Karpas-422 (cell line): Measurements from ENCODE around the gene AOC3. TPM values are rescaled to one million over a fixed set of nuclear protein-coding genes. Genes with fewer than 3 reads are reported as not detected.
"Not testable (repeated sequence)": the region's sequence is repeated elsewhere in the genome, so short reads cannot be mapped to it uniquely, and the experiment has no call there.

Experiments
- DNase-seq: peaks from one replicate; pipeline ENCODE4 v3.0.0-alpha.2; 2015
- H2AFZ ChIP-seq: fragments of 200-600 bp; sonication (generic); 2 replicates; pipeline ENCODE4 v1.6.1; 2014; ENCODE audit warnings: antibody characterized with exemption, low read length, mixed read lengths
- H3K27ac ChIP-seq: fragments of 200-600 bp; sonication (generic); 2 replicates; pipeline ENCODE4 v1.5.1; 2014; ENCODE audit warnings: mild to moderate bottlenecking, low read length, moderate library complexity
- H3K27me3 ChIP-seq: fragments of 200-600 bp; sonication (generic); 2 replicates; pipeline ENCODE4 v1.6.1; 2014; ENCODE audit warnings: low read length, mixed read lengths
- H3K36me3 ChIP-seq: fragments of 200-600 bp; sonication (generic); 2 replicates; pipeline ENCODE4 v1.6.1; 2014; ENCODE audit warnings: low read length, mixed read lengths; ENCODE audit not compliant: insufficient read depth
- H3K4me1 ChIP-seq: fragments of 200-600 bp; sonication (generic); 2 replicates; pipeline ENCODE4 v1.6.1; 2014; ENCODE audit warnings: mild to moderate bottlenecking, low read length, mixed read lengths
- H3K4me2 ChIP-seq: fragments of 200-600 bp; sonication (generic); 2 replicates; pipeline ENCODE4 v1.6.1; 2014; ENCODE audit warnings: low read length, low read depth, mild to moderate bottlenecking; ENCODE audit not compliant: poor library complexity, severe bottlenecking
- H3K4me3 ChIP-seq: fragments of 200-600 bp; sonication (generic); 2 replicates; pipeline ENCODE4 v1.5.1; 2014; ENCODE audit warnings: mild to moderate bottlenecking, antibody characterized with exemption, low read length, mixed read lengths
- H3K79me2 ChIP-seq: fragments of 200-600 bp; sonication (generic); 2 replicates; pipeline ENCODE4 v1.6.1; 2014; ENCODE audit warnings: mild to moderate bottlenecking, low read length, mixed read lengths
- H3K9ac ChIP-seq: fragments of 200-600 bp; sonication (generic); 2 replicates; pipeline ENCODE4 v1.6.0; 2014; ENCODE audit warnings: low read length
- H3K9me2 ChIP-seq: fragments of 200-600 bp; sonication (generic), shearing (Covaris generic); replicated peaks from 2 replicates; pipeline ENCODE4 v1.6.0; 2014; ENCODE audit warnings: mild to moderate bottlenecking, low read length, moderate library complexity; ENCODE audit not compliant: insufficient read depth
- H3K9me3 ChIP-seq: fragments of 300-700, 200-600 bp; sonication (generic); 2 replicates; pipeline ENCODE4 v1.6.1; 2014; ENCODE audit warnings: low read length, mixed read lengths
- H4K20me1 ChIP-seq: fragments of 200-600 bp; sonication (generic); 2 replicates; pipeline ENCODE4 v1.6.1; 2014; ENCODE audit warnings: mild to moderate bottlenecking, antibody characterized with exemption, low read length, low read depth; ENCODE audit not compliant: insufficient read depth
- total RNA-seq: library from RNA; depleted of rRNA; stranded (reverse); fragments of >200 nt; shearing (Covaris generic); gene quantifications from 2 replicates; pipeline ENCODE4 v1.2.3, GENCODE V29; 2014; ENCODE audit warnings: low replicate concordance

The AOC3 gene
- total RNA-seq, 1 experiment from 2014 or later, result 0.19 TPM

GRCh38 chr17:42853968-42854790 is 3.2 kb downstream of the AOC3 start:
- H3K4me3 ChIP-seq, result no peak overlapping the region
- H3K9ac ChIP-seq, result no peak overlapping the region
- no peaks in the 10 kb centered on the region for H3K9me2 ChIP-seq
- no peaks in the 10 kb centered on the region for H3K79me2 ChIP-seq
- no peak for DNase-seq
- no peaks in the 10 kb centered on the region for H3K27me3 ChIP-seq
- no peaks in the 10 kb centered on the region for H3K36me3 ChIP-seq
- no peaks in the 10 kb centered on the region for H3K4me1 ChIP-seq
- no peak overlapping the region for H3K27ac ChIP-seq
- H3K4me2 ChIP-seq, result no peak overlapping the region
- H4K20me1 ChIP-seq, result peaks cover 3% of the 10 kb centered on the region; the same call in 1 of the 2 replicates
- no peaks in the 10 kb centered on the region for H3K9me3 ChIP-seq
- H2AFZ ChIP-seq, result no peak overlapping the region

- no peaks in the 10 kb centered on the region for H3K79me2 ChIP-seq
- H3K4me1 ChIP-seq, result no peaks in the 10 kb centered on the region
- H3K4me3 ChIP-seq, result no peak overlapping the region
- no peak overlapping the region for H2AFZ ChIP-seq
- H3K9me3 ChIP-seq, result no peaks in the 10 kb centered on the region
- no peak overlapping the region for H3K4me2 ChIP-seq
- no peak overlapping the region for H3K27ac ChIP-seq
- no peak overlapping the region for H3K9ac ChIP-seq
- DNase-seq, result no peak
- no peaks in the 10 kb centered on the region for H3K36me3 ChIP-seq
- no peaks in the 10 kb centered on the region for H4K20me1 ChIP-seq
- no peaks in the 10 kb centered on the region for H3K9me2 ChIP-seq
- no peaks in the 10 kb centered on the region for H3K27me3 ChIP-seq
Observed at GRCh38 chr17:42855048-42855596, 4.1 kb downstream of the AOC3 start.

GRCh38 chr17:42856093-42856492 is 5.1 kb downstream of the AOC3 start:
- H2AFZ ChIP-seq, H3K9me2 ChIP-seq, H3K9me3 ChIP-seq, H3K4me2 ChIP-seq, H3K4me1 ChIP-seq, H3K27ac ChIP-seq, H3K36me3 ChIP-seq, H3K79me2 ChIP-seq, H3K27me3 ChIP-seq, DNase-seq, H3K9ac ChIP-seq, H4K20me1 ChIP-seq, H3K4me3 ChIP-seq: not testable (repeated sequence)

- H3K4me3 ChIP-seq, H2AFZ ChIP-seq, DNase-seq, H3K79me2 ChIP-seq, H4K20me1 ChIP-seq, H3K27me3 ChIP-seq, H3K9ac ChIP-seq, H3K36me3 ChIP-seq, H3K4me1 ChIP-seq, H3K9me2 ChIP-seq, H3K9me3 ChIP-seq, H3K27ac ChIP-seq, H3K4me2 ChIP-seq: not testable (repeated sequence)
Observed at GRCh38 chr17:42856516-42856915, 5.5 kb downstream of the AOC3 start.

- H3K4me2 ChIP-seq, result no peak overlapping the region
- H3K27me3 ChIP-seq, result no peaks in the 10 kb centered on the region
- H3K9me2 ChIP-seq, result no peaks in the 10 kb centered on the region
- no peaks in the 10 kb centered on the region for H3K9me3 ChIP-seq
- H3K36me3 ChIP-seq, result no peaks in the 10 kb centered on the region
- no peak overlapping the region for H3K9ac ChIP-seq
- H2AFZ ChIP-seq, result no peak overlapping the region
- H3K27ac ChIP-seq, result no peak overlapping the region
- no peak for DNase-seq
- no peak overlapping the region for H3K4me3 ChIP-seq
- no peaks in the 10 kb centered on the region for H4K20me1 ChIP-seq
- no peaks in the 10 kb centered on the region for H3K79me2 ChIP-seq
- no peaks in the 10 kb centered on the region for H3K4me1 ChIP-seq
Observed at GRCh38 chr17:42857389-42857788, 6.4 kb downstream of the AOC3 start.

GRCh38 chr17:42865638-42866094 is 14.7 kb downstream of the AOC3 start:
- Histone ChIP-seq H3K4me2 (no peak overlapping the region), H3K4me1 (no peaks in the 10 kb centered on the region), H3K9me2 (no peaks in the 10 kb centered on the region), H3K9me3 (no peaks in the 10 kb centered on the region), H3K27me3 (no peaks in the 10 kb centered on the region), H3K27ac (no peak overlapping the region), H2AFZ (no peak overlapping the region), H3K4me3 (no peak overlapping the region), H3K79me2 (no peaks in the 10 kb centered on the region), H3K36me3 (no peaks in the 10 kb centered on the region), H4K20me1 (no peaks in the 10 kb centered on the region), H3K9ac (no peak overlapping the region)
- DNase-seq, result no peak

- H2AFZ ChIP-seq, result no peak overlapping the region
- no peaks in the 10 kb centered on the region for H3K36me3 ChIP-seq
- H3K27ac ChIP-seq, result no peak overlapping the region
- no peaks in the 10 kb centered on the region for H3K27me3 ChIP-seq
- H3K9me3 ChIP-seq, result no peaks in the 10 kb centered on the region
- no peak overlapping the region for H3K4me3 ChIP-seq
- H3K4me2 ChIP-seq, result no peak overlapping the region
- no peaks in the 10 kb centered on the region for H3K79me2 ChIP-seq
- no peaks in the 10 kb centered on the region for H3K4me1 ChIP-seq
- no peak for DNase-seq
- H4K20me1 ChIP-seq, result no peaks in the 10 kb centered on the region
- no peak overlapping the region for H3K9ac ChIP-seq
- H3K9me2 ChIP-seq, result no peaks in the 10 kb centered on the region
Observed at GRCh38 chr17:42866216-42866615, 15.2 kb downstream of the AOC3 start.

GRCh38 chr17:42866631-42867575 is 15.9 kb downstream of the AOC3 start:
- Histone ChIP-seq H3K79me2 (no peaks in the 10 kb centered on the region), H2AFZ (no peak overlapping the region), H3K4me3 (no peak overlapping the region), H3K4me1 (no peaks in the 10 kb centered on the region), H3K27ac (no peak overlapping the region), H3K27me3 (no peaks in the 10 kb centered on the region), H3K9ac (no peak overlapping the region), H3K9me3 (no peaks in the 10 kb centered on the region), H3K9me2 (no peaks in the 10 kb centered on the region), H3K36me3 (no peaks in the 10 kb centered on the region), H3K4me2 (no peak overlapping the region), H4K20me1 (no peaks in the 10 kb centered on the region)
- no peak for DNase-seq
